GM21825 (cell line): ENCODE results near the gene FRMD5.
"Not testable (repeated sequence)": the region's sequence is repeated elsewhere in the genome, so short reads cannot be mapped to it uniquely, and the experiment has no call there.

Source experiments
- ATAC-seq: cut with Tn5 transposase; IDR thresholded peaks from one replicate; pipeline ENCODE4 v1.9.1; 2021; ENCODE audit warnings: mild to moderate bottlenecking, moderate library complexity; ENCODE audit not compliant: unreplicated experiment

Gene FRMD5

DNA sequence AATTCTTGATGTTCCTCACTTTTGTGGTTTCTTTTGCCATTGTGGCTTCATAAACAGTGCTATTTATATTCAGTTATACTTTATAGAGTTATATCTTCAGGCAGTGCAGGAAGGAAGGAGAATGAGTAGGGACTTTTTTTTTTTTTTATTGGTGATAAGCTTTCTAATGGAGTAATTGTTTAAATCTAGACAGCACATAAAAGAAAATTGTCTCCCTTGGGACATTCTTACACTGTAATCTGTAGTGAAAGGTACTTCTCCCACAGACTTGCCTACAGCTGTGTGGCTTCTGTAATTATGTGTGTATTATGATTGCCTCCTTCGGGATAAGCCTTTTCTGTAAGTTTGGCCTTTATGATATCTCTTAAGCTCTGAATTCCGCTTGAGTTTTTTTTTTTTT, 326.7 kb downstream of the FRMD5 start:
- ATAC-seq = no peak

DNA sequence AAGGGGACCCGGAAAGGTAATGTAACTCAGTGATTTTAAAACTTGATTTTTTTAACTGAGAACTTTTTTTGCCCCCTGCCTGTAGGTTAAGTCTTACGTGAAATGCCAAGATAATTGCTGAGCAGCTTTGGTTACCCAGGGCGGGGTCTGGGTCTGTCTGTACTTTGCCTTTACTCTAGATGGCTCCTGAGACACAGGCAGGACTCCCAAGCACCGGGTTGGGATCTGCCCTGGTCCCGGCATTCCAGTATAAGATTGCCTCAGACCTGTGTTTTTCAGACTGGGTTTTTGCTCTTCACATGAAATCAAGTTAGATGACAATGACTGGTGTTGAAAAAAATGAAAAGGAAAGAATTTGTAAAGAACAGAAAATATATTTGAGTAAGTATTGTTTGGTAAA, 328.0 kb downstream of the FRMD5 start:
- no peak for ATAC-seq

DNA sequence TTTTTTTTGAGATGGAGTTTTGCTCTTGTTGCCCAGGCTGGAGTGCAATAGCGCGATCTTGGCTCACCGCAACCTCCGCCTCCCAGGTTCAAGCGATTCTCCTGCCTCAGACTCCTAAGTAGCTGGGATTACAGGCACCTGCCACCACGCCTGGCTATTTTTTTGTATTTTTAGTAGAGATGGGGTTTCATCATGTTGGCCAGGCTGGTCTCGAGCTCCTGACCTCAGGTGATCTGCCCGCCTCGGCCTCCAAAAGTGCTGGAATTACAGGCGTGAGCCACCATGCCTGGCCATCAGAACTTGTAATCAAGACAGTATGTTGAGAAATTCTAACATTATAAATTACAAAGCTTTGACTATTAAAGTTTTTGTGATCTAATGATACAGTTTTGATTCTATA, 328.4 kb downstream of the FRMD5 start:
- ATAC-seq = not testable (repeated sequence)

DNA sequence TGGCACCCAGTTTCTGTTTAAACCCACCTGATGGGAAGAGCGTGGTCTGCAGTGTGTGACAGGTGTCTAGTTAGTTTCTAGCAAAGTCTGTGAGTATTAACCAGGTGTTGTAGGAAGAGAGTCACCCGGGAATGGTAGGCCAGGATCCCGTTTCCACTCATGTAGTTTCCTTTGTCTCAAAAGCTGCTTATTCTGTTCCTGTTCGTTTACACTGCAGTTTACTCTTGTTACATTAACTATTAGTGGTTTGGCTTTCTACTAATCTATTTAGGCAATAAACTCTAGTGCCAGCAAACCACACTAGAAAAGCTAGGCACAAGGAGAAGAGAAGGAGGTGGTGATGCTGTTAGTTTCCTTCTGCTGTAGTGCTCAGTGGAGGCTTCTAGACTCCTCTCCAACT, 335.5 kb downstream of the FRMD5 start:
- no peak for ATAC-seq

DNA sequence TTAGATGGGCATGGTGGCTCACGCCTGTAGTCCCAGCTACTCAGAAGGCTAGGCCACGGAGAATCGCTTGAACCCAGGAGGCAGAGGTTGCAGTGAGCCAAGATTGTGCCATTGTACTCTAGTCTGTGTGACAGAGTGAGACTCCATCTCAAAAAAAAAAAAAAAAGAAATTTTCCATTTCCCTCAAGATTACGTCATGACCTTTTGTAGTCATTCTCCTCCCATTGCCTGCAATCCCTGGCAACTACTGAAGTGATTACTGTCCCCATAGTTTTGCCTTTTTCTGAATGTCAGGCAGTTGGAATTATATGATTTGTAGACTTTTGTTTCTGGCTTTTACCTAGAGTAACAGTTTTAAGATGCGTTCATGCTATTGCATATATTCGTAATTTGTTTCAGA, 340.3 kb downstream of the FRMD5 start:
- ATAC-seq = no peak

DNA sequence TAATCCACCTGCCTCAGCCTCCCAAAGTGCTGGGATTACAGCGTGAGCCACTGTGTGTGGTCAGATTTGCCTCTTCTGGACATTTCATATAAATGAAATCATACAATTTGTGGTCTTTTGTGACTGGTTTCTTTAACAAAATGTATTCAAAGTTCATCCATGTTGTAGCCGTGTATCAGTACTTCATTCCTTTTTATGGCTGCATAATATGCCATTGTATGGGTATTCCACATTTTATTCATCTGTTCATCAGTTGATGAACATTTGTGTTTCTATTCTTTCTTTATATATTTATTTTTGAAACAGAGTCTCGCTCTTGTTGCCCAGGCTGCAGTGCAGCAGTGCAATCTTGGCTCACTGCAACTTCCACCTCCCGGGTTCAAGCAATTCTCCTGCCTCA, 342.5 kb downstream of the FRMD5 start:
- no peak for ATAC-seq

DNA sequence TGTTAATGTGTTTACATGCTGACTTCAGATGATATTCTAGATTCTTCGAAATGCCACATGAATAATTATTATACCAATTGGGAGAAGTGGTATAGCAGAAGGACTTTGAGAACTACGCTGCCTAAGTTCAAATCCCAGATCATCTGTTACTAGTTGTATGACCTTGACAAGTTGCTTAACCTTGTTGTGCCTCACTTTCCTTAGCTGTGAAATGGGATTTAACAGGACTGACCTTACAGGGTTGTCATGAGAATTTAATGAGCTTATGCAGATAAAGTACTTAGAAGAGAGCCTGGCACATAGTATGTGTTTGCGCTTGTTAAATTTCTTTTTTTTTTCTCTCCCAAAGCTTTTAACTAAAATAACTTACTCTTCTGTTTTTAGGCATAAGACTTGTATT, 343.8 kb downstream of the FRMD5 start:
- no peak for ATAC-seq

DNA sequence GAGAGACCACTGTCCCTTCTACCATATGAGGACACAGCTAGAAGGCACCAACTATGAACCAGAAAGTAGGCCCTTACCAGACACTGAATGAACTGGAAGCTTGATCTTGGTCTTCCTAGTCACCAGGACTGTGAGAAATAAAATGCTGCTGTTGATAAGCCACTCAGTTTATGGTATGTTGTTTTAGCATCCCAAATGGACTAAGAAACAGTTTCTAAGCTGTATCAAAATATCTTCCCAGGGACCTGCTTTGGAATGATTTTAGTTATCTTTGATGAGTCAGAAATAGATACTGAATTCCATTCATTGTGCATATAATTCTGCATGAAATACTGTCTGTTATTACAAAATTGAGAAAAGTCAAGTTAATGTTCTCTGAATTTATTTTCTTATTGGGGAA, 349.6 kb downstream of the FRMD5 start:
- ATAC-seq = no peak

DNA sequence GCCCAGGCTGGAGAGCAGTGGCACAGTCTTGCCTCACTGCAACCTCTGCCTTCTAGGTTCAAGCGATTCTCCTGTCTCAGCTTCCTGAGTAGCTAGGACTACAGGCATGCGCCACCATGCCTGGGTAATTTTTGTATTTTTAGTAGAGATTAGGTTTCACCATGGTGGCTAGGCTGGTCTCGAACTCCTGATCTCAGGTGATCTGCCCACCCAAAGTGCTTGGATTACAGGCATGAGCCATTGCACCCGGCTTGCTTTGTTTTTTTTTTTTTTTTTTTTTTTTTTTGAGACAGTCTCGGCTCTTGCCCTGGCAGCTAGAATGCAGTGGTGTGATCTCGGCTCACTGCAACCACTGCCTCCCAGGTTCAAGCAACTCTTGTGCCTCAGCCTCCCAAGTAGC, 362.6 kb downstream of the FRMD5 start:
- not testable (repeated sequence) for ATAC-seq

DNA sequence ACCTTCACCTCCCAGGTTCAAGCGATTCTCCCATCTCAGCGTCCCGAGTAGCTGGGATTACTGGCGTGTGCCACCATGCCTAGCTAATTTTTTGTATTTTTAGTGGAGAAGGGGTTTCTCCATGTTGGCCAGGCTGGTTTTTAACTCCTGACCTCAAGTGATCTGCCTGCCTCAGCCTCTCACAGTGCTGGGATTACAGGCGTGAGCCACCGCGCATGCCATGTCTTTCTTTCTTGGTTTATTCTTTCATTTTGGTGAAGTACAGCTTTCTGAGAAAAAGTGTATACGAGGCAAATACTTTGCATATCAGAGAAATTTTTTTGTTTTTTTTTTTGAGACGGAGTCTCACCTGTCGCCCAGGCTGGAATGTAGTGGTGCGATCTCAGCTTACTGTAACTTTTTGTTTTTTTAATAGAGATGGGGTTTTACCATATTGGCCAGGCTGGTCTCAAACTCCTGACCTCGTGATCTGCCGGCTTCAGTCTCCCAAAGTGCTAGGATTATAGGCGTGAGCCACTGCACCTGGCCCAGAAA, 363.5 kb downstream of the FRMD5 start:
- not testable (repeated sequence) for ATAC-seq

DNA sequence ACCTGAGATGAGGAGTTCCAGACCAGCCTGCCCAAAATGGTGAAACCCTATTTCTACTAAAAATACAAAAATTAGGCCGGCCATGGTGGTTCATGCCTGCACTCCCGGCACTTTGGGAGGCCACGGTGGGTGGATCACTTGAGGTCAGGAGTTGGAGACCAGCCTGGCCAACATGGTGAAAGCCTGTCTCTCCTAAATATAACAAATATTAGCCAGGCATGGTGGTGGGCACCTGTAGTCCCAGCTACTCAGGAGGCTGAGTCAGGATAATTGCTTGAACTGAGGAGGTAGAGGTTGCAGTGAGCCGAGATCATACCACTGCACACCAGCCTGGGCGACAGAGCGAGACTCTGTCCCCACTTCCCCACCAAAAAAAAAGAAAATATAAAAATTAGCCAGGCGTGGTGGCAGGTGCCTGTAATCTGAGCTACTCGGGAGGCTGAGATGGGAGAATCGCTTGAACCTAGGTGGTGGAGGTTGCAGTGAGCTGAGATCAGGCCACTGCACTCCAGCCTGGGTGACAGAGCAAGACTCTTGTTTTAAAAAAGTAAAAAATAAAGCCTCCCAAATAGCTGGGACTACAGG, 364.3 kb downstream of the FRMD5 start:
- not testable (repeated sequence) for ATAC-seq

DNA sequence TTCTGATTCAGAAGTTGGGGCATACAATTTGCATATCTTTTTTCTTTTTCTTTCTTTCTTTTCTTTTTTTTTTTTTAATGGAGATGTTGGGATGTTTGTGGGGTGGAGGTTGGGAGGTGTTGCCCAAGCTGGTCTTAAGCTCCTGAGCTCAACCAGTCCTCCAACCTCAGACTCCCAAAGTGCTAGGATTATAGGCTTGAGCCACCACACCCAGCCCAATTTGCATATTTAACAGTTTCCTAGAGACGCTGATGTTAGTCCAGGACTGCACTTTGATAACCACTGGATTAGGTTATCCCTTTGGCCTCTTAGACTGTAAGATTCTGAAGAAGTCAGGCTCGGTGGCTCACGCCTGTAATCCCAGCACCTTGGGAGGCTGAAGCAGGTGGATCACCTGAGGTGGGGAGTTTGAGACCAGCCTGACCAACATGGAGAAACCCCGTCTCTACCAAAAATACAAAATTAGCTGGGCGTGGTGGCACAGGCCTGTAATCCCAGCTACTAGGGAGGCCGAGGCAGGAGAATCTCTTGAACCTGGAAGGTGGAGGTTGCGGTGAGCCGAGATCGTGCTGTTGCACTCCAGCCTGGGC, 365.0 kb downstream of the FRMD5 start:
- ATAC-seq = not testable (repeated sequence)

DNA sequence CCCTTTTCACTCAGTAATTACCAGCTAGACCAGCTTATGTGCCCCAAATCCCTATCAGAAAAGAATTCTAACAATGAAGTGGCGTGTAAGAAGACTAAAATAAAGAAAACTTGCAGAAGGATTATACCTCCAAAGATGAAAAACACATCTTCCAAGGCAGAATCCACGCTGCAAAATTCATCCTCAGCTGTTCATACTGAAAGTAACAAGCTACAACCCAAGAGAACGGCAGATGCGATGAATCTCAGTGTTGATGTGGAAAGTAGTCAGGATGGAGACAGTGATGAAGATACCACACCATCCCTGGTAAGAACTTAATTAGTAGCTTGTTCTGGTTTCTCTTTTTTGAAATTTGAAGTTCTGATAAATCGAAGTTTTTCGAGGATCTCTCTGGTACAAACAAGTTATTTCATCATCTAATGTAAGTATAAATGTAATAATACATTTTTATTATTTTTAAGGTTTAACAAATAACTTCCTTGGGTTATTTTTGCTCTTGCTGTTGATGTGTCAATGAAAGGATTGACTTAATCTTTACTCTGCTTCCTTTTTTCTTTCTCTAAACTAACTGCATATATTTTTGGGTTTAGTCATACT, 366.9 kb downstream of the FRMD5 start:
- ATAC-seq = no peak

DNA sequence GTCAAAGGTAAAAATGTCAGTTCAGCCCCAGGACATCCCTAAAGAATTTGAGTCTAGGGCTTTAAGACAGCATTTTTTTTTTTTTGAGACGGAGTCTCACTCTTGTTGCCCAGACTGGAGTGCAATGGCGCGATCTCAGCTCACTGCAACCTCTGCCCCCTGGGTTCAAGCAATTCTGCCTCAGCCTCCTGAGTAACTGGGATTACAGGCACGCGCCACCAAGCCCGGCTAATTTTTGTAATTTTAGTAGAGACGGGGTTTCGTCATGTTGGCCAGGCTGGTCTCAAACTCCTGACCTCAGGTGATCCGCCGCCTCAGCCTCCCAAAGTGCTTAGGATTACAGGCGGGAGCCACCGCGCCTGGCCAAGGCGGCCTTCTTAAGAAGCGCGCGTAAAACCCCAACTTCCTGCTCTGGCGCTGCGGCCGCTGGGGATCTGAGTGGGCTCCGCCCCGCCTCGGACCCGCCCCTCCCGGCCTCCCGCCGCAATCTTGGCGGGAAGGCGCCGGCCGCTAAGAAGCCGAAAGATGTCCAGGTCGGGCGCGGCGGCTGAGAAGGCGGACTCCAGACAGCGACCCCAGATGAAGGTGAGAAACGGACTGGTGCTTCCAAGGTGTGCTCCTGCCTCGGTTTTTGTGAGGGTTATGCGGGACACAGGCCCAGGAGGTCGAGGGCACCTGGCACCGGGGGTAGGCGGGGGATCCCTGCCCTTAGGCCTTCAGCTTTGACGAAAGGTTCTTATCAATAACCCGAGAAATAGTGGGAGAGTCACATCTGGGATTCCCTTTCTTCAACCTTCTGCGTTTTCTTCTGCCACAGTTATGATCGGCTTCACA, 368.3 kb downstream of the FRMD5 start, which contains the start of gene WDR76:
WDR76 (plus strand) TSS at position 495 of the 834 bp plus-strand sequence; CDS start at position 526, 31 bp downstream.
- peak; percentile 55 for ATAC-seq

DNA sequence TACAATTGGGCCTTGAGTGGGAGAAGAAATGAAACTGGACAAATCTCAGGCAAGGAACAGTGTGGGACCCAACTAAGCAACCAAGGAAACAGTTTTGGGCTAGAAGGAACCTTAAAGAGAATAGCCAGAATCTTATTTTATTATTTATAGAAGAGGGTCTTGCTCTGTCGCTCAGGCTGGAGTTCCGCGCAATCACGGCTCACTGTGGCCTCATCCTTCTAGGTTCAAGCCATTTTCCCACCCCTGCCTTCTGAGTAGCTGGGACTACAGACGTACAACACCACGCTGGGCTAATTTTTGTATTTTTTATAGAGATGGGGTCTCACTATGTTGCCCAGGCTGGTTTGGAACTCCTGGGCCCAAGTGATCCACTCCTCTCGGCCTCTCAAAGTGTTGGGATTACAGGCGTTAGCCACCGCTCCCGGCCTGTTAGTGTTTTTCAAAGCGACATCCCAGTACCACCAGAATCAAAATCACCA, 369.0 kb downstream of the FRMD5 start:
- no peak for ATAC-seq

DNA sequence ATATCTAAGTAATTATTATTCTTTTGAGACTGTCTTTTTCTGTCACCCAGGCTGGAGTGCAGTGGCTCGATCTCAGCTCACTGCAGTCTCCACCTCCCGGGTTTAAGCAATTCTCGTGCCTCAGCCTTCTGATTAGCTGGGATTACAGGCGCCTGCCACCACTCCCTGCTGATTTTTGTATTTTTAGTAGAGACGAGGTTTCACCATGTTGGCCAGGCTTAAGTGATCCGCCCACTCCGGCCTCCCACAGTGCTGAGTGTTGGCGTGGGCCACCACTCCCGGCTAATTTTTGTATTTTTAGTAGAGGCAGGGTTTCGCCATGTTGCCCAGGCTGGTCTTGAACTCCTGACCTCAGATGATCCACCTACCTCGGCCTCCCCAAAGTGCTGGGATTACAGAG, 369.8 kb downstream of the FRMD5 start:
- not testable (repeated sequence) for ATAC-seq

DNA sequence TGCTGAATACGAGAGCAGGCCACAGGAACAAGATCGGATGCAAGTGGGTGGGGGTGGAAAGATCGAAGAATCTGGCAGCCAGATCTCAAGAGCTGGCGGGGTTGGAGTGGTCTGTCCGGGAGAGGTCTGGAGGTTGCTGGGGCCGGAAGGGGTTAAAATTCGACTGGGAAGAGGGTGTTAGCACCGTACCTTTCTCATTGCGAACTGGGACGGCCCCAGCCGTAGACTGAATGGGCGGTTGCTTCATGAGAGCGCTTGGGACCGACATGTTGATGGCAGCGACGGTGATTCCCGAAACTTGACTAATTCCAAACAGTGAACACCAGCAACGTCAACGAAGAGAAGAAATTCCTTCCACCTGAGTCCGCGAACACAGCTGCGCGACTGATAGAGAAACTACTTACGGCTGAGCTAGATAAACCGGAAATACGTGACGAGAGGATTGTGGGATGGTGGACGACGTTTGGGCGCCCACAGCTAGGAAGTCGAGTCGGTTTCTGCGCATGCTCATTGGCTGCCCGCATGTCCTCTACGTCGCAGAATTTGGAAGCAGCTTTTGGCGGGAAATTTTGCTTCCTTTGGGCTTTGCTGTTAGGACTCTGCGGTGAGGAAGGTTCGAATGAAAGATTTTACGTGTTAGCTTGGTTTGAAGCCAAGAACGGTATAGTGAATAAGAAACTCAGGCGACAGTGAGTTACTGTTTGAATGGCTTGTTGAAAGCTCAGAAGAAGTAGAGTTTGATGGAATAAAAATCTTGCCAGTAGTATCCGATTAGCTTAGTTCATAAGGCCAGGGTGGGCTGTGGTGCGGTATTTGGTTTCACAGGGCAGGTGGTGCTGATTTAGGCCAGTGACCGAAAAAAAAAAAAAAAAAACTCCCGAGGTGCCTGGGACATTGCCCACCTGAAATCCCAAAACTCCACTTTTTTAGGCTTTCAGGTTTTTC, 370.5 kb downstream of the FRMD5 start, which contains the start of gene MFAP1:
MFAP1 (minus strand) TSS at position 389 of the 945 bp plus-strand sequence; CDS start at position 268, 121 bp downstream.
- peak; percentile 62 for ATAC-seq

DNA sequence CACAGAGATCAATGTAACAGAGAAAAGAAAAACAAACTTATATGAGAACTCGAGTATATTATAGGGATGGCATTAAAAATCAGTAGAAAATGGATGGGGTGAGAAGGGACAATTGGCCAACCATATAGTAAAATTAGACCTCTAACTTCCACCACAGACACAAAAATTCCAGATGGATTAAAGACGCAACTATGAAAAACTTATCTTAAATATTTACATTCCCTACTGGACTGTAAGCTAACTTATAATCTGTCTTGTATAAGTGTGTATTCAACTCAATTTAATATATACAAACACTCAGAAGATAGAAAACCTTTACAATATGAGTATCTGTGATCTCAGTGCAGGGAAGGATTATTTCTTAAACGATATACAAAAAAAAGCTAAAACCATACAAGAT, 373.6 kb downstream of the FRMD5 start:
- ATAC-seq = no peak
